ENCODE data around the gene DAZAP1. TPM values are rescaled to one million over a fixed set of nuclear protein-coding genes. Genes with fewer than 3 reads are reported as not detected.

DAZAP1 gene
- total and polyA plus RNA-seq, 2 of the 4 experiments (the other 2 are of a cell fraction): 22.0 to 62.8 TPM

DNA sequence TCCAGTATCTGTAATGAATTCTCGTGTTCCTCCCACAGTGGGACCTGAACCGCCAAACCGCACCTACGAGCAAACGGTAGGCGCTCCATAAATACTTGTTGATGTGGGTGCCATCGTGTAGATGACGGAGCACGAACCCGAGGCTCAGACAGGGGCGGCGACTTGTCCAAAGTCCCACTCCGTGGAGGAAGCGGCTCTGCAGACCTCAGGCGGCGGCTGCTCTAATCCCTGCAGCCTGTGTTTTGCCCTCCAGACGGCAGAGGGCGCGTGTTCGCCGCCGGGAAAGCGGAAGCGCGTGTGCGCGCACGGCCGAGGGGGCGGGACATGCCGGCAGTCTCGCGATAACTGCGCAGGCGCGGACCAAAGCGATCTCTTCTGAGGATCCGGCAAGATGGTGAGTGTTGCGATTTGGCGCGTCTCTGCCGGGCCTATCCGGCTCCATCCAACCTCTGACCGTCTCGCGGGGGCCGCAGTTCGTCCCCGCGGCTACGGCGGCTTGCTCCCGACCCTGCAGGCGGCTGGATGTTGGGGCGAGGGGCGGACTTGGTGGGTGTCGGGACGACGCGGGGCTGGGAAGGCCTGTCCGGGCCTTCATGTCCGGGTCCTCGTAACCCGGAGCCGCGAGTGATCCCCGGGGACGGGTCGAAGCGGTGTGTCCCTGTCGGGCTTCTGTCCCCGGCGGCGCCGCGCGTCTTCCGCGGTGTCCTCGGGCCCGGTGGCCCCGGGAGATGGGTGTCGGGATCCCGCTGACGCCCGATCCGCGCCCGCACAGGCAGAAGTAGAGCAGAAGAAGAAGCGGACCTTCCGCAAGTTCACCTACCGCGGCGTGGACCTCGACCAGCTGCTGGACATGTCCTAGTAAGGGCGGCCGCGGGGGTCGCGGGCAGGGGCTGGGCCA, 30.9 kb downstream of the DAZAP1 start, which contains the start of gene RPS15:
Gene RPS15, plus strand, starts transcription at position 362 of the 898 bp plus-strand sequence. Its CDS starts 30 bp downstream, at position 392.
- Histone ChIP-seq H3K9ac (ENCODE audit: low read depth, low read length) (peak within 1 kb of the TSS; percentile 80), H2BK15ac (ENCODE audit: low read depth, low read length) (no peak within 1 kb of the TSS), H3K23ac (ENCODE audit: low read depth, low read length) (peak within 1 kb of the TSS; percentile 95), H2BK120ac (ENCODE audit: low read depth, low read length) (no peak within 1 kb of the TSS), H2AK9ac (replicated peaks; ENCODE audit: low read depth, low read length, poor library complexity) (peak within 1 kb of the TSS; percentile 99), H4K5ac (ENCODE audit: low read depth, low read length) (peak within 1 kb of the TSS; percentile 87), H3K36me3 (ENCODE audit: control insufficient read depth, insufficient read depth, low read length) (peaks cover 52% of the 10 kb centered on the region), H3K27ac (ENCODE audit: insufficient read depth, low read length) (peak within 1 kb of the TSS; percentile 94), H3K4me1 (ENCODE audit: control insufficient read depth, insufficient read depth, low read length) (peaks cover 6% of the 10 kb centered on the region), H3K79me1 (ENCODE audit: low read depth in 1 of 2, low read length in 2 of 2) (peaks cover 24 to 38% of the 10 kb centered on the region in 2 experiments), H3K27me3 (ENCODE audit: control insufficient read depth, insufficient read depth, low read length) (no peaks in the 10 kb centered on the region), H4K8ac (ENCODE audit: low read depth in 2 of 2, low read length in 2 of 2) (peak within 1 kb of the TSS; percentile 48 to 89; a peak in 3 of 4 replicates), H4K91ac (ENCODE audit: insufficient read depth, low read depth, low read length) (peak within 1 kb of the TSS; percentile 55), H3K56ac (ENCODE audit: extremely low read depth, insufficient read depth, low read length) (peak within 1 kb of the TSS; percentile 61), H2BK5ac (ENCODE audit: low read depth, low read length, poor library complexity, severe bottlenecking) (peak within 1 kb of the TSS; percentile 98), H3K9me1 (ENCODE audit: insufficient read depth, low read length) (no peaks in the 10 kb centered on the region; the same call in 1 of the 2 replicates), H3K4ac (ENCODE audit: low read depth, low read length) (peak within 1 kb of the TSS; percentile 72), H3K14ac (replicated peaks; ENCODE audit: low read depth, low read length) (peak within 1 kb of the TSS; percentile 96), H3K4me2 (ENCODE audit: low read depth, low read length) (peak within 1 kb of the TSS; percentile 91), H2AK5ac (ENCODE audit: low read depth, low read length) (peak within 1 kb of the TSS; percentile 81), H2AFZ (replicated peaks; ENCODE audit: low read length, poor library complexity) (peak within 1 kb of the TSS; percentile 93), H3K9me3 (ENCODE audit: control insufficient read depth, insufficient read depth, low read length) (no peaks in the 10 kb centered on the region), H2BK20ac (ENCODE audit: low read depth, low read length) (no peak within 1 kb of the TSS), H3K18ac (ENCODE audit: low read depth, low read length) (no peak within 1 kb of the TSS; the same call in 1 of the 2 replicates), H3K4me3 (ENCODE audit: insufficient read depth, low read depth, low read length) (peak within 1 kb of the TSS; percentile 84), H4K20me1 (ENCODE audit: insufficient read depth, low read length) (peaks cover 49% of the 10 kb centered on the region)
- ATAC-seq (ENCODE audit: low read depth) (peak; percentile 93), DNase-seq (peak; percentile 94)
- TSS peak; percentile 67 for BruUV-seq (replicated peaks)
- in situ Hi-C loops (cut with MboI; ENCODE audit: low sequenced_read_pairs): no loop called here
- dilution Hi-C loops (cut with HindIII; ENCODE audit: low sequenced_read_pairs, unreplicated experiment): no loop called here
- intact Hi-C loops (cut with micrococcal nuclease): no loop called here
- WGBS, 2 experiments (ENCODE audit: extremely low coverage in 2 of 2, insufficient read length in 1 of 2): 2% methylated on average over 76 of the region's 100 CpGs; no CpG with 5 or more reads in 1 of the 2 experiments
- ChIA-PET POLR2A (ENCODE audit: unreplicated experiment) (interaction anchor here (0.6 kb wide), 1 partner anchor 141 kb away, joined by 9 read pairs; no protein-coding TSS in a partner anchor), CTCF (no interaction called here)
- TF ChIP-seq FOS (IDR thresholded peaks at IDR 0.05; ENCODE audit: low read depth, low read length) (no peak), CEBPB (IDR thresholded peaks at IDR 0.05; ENCODE audit: low read depth, low read length) (no peak), NFE2L2 (IDR thresholded peaks at IDR 0.05; ENCODE audit: low read depth, low read length) (peak; percentile 3; the same call in 1 of the 2 replicates), RFX5 (IDR thresholded peaks at IDR 0.05; ENCODE audit: low read depth, low read length) (no peak), MAFK (IDR thresholded peaks at IDR 0.05; ENCODE audit: low read depth, low read length) (no peak), ELK1 (IDR thresholded peaks at IDR 0.05; ENCODE audit: borderline replicate concordance, low read depth, low read length) (no peak), USF2 (IDR thresholded peaks at IDR 0.05; ENCODE audit: low read depth, low read length) (peak; percentile 43; the same call in 1 of the 2 replicates), CHD1 (IDR thresholded peaks at IDR 0.05; ENCODE audit: low read depth, low read length) (peak; percentile 87; the same call in 1 of the 2 replicates), SMC3 (IDR thresholded peaks at IDR 0.05; ENCODE audit: low read depth, low read length) (peak; percentile 48), RCOR1 (IDR thresholded peaks at IDR 0.05; ENCODE audit: insufficient replicate concordance, low read length) (no peak), POLR2A (IDR thresholded peaks at IDR 0.05; ENCODE audit: low read depth, low read length) (peak; percentile 98), BHLHE40 (IDR thresholded peaks at IDR 0.05; ENCODE audit: low read depth, low read length) (peak; percentile 46; the same call in 1 of the 2 replicates), RAD21 (IDR thresholded peaks at IDR 0.05; ENCODE audit: low read length) (peak; percentile 41)
- TF ChIP-seq, protein P1, sequence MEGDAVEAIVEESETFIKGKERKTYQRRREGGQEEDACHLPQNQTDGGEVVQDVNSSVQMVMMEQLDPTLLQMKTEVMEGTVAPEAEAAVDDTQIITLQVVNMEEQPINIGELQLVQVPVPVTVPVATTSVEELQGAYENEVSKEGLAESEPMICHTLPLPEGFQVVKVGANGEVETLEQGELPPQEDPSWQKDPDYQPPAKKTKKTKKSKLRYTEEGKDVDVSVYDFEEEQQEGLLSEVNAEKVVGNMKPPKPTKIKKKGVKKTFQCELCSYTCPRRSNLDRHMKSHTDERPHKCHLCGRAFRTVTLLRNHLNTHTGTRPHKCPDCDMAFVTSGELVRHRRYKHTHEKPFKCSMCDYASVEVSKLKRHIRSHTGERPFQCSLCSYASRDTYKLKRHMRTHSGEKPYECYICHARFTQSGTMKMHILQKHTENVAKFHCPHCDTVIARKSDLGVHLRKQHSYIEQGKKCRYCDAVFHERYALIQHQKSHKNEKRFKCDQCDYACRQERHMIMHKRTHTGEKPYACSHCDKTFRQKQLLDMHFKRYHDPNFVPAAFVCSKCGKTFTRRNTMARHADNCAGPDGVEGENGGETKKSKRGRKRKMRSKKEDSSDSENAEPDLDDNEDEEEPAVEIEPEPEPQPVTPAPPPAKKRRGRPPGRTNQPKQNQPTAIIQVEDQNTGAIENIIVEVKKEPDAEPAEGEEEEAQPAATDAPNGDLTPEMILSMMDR (conservative IDR thresholded peaks at IDR 0.05; ENCODE audit: low read depth, low read length): peak; percentile 97
